Smooth muscle cell of the brain vasculature (primary cell): ENCODE data around the gene TAPBP.
A peak's percentile ranks its signal among the peaks of the same experiment; 100 is the strongest.

Experiments
- DNase-seq: peaks from one replicate; pipeline ENCODE4 v3.0.0-alpha.2; 2012; ENCODE audit warnings: low read depth, low spot score

The TAPBP gene

DNA sequence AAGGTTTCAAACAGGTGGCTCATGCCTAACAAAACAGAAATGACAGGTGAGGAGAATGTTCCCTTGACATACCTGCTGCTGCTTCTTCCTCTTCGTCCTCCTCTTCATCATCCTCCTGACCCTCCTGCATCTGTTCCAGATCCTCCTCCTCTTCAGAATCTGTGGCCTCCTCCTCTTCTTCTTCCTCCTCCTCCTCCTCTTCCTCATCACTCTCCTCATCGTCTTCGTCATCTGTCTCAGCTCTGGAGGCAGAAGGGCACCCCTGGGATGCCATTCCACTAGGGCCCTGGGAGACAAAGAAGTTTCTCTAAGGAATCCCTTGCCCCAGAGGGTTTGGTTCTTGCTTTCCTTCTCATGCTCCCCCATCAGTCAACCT, 6.0 kb upstream of the TAPBP start:
- DNase-seq = no peak

DNA sequence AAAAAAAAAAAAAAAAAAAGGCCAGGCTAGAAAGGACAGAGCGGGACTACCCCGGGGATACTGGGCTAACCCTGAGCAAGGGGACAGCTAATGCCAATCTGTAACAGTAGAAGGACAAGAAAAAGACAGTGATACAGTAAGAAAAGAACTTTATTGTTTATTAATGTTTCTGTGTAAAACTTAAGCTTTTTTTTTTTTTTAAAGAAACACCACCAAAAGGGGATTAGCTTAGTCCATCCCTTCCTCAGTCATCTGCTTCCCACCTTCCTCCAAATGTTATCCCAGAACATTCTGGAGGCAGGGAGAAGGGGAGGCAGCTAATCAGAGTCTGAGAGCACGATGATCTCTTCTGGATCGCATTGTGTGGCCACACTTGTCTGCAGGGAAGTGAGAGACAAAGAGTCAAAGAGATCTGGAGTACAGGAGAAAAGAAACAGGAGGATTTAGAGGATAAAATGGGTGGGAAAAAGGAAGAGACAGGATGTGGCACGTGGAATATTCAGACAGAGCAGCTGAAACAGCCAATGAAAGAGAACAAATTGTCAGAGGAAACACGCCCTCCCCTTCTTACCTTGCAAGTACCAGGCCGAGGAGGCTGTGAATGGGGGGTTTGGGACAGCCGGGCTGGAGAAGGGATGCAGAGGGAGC, 4.7 kb upstream of the TAPBP start:
- no peak for DNase-seq

DNA sequence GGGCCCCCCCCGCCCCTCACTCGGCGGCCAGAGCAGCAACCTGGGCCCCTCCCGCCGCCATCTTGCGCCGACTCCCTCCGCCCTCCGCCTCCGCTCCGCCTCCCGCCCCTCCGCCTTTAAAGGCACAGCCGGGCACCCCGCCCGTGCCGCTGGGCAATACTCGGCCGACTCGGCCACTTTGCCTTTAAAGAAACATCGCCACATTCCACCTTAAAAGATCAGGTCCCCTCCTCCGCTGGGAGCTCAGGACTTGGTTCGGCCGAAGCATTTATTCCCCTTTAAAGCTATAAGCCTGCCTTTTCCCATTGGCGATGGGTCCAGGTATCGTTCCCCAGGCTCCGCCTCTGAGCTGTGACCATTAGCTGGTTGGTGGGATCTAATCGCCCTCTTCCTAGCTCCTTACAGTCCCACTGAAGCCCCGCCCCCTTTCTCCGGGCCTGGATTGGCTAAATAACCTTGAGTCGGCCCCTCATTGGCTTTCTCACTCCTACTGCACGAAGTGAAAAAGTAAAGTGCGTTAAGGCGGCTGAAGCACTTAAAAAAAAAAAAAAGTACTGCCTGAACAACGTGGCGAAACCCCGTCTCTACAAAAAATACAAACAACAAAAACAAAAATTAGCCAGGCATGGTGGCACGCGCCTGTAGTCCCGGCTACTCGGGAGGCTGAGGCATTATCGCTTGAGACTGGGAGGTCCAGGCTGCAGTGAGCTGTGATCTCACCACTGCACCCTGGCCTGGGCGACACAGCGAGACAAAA, 4.0 kb upstream of the TAPBP start, which contains the start of gene ZBTB22:
Gene ZBTB22, minus strand, starts transcription at position 76 of the 757 bp plus-strand sequence. CDS start 828 bp downstream, outside the sequence.
- peak; percentile 99 for DNase-seq

DNA sequence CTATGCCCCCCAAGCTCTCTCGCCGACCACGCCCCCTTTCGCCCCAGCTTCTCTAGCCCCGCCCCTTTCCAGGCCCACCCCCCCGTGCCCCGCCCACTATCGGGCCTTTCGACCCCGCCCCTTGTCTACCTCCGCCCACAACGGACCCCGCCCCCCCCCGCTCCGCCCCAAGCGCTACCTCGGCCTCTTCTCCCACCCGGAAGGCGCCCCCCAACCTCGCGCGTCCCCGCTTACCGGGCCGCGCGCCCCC, 3.5 kb upstream of the TAPBP start:
- DNase-seq = no peak

DNA sequence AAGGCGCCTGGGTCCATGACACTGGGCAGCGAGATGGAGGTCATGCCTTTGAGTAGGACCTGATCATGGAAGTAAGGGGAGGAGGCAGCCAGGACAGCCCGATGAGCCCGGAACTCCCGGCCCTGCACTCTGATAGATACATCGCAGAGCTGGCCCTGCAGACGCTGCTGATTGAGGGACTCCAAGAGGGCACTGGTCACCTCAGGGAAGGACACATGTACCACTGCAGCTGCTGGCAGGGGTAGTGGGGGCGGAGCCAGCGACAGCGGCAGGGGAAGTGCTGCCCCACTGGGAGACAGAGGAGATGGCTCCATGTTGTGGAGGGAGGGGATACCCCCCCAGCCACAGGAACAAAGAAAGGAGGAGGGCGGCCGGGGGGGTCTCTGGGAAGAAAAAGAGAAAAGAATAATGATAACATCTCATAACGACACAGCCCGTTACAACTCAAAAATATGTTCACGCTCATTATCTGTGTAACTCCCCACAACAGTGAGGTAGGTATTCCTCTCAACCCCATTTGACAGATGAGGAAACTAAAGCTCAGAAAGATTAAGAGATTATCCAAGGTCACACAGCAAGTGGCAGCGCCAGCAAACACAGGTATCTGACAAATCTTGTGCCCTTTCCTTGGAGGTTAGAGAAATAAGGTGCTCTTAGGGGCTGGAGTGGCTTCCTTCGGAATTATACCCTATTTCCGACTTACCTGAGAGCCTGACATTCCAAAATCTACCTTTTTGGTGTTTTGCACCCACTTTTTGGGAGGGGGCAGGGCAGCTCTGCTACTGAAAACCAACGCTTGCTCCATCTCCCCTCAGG, 2.9 kb upstream of the TAPBP start:
- no peak for DNase-seq

DNA sequence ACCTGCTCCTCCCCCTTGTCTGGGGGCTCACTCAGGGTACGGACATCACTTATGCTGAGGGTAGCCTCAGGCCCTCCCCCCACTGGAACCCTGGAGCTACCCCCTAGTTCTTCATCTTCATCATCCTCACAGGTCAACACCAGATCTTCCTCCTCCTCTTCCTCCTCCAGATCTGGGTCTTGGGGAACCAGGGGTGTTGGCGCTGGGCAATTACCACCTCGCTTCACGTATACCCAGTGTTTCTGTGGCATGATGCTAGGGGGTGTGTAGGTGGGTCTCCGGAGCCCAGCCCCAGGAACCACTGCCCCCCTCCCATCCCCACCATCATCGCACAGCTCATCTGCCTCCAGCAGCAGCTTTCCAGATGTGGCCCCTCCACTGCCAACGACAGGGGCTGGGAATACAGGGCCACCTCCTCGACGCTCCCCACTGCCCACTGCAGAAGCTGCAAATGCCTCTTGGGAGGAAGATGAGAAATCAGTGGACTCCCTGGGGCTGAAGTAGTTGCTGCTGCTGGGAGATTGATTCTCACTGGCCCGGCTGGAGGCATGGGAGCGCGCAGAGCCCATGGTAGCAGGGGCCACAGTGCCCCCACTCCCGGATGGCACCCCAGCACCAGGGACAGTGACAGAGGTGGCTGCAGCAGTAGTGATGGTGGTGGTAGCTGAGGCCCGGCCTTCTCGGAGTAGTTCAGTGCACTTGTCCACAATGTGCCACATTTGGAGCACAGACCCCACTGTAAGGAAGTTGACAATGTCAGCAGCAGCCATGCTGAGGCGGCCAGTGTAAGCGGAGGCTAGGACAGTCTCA, 2.1 kb upstream of the TAPBP start:
- DNase-seq = no peak

DNA sequence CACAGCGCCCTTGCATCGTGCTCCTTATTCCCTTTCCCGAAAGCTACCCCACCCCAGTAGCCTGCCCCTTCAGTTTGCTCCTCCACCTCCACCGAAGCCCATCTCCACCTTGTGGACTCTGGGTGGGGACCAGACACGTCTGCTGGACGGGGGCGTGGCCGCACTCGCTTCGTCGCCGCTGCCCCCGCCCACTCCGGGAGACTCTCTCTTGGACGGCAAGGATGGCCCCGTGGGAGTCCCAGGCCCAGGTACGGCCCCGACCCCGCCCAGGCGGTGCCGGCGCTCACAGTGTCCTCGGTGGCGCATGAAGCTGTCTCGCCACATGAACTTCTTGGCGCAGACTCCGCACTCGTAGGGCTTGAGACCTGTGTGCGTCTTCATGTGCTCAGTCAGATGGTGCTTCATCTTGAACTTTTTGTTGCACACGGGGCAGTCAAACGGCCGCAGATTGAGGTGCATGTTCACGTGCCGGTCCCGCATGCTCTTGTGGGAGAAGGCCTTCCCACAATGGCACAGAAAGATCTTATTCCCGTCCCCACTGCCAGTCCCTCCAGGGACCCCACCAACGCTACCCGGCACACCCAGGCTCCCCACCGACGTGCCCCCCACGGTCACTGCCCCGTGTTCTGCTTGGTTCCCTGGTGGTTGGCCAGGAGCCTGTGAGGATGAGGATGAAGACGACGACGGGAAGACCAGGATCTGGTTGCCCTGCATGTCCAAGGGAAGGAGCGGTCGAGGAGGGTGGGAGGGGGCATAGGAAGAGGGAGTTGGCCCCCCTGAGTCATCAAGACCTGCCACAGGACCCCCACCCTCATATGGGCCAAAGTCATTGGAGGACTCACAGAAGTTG, 1.3 kb upstream of the TAPBP start:
- DNase-seq = no peak

DNA sequence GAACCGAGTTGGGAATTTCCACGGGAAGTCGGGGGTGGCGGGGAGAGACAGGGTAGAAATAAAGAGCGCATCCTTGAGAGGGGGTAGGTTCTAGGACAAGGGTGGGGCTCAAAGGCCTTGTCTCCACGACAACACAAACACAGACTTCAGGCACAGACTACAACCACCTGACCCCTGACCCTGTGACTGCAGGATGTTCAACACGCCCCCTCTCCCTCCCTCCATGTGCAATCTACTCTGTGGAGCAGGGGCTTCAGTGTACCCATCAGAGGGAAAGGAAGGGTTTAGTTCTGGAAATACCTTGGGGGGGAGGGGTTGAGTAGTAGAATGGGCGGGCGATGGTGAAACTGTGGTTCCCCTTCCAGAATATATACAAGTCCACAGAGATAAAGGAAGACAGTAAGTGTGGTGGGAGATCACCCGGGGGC, 651 bp upstream of the TAPBP start:
- DNase-seq = no peak

DNA sequence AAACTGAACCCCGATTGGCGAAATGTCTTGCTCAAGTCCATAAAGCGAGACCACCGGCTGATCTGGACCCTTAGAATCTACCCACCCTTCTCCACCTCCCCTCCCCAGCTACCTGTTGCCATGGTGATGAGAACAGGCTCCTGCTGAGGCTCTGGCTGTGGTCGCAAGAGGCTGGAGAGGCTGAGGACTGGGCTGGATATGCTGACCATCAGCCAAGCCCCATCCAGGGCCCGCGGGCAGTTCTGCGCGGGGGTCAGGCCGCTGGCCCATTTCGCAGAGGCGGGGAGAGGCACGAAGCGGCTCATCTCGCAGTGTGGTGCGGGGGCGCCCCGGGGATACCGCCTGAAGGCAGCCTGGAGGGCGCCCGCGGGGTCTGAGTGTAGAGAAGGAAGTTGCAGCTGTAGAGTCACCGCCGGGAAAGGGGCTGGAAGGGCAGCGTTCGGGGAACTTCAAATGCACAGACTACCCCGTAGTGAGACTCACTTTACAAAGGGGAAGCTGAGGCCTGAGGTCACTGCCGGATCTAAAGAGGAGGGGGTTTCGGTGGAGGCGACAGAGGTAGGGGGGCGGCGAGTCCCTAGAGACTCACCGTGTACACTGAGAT, 671 bp downstream of the TAPBP start:
- no peak for DNase-seq

DNA sequence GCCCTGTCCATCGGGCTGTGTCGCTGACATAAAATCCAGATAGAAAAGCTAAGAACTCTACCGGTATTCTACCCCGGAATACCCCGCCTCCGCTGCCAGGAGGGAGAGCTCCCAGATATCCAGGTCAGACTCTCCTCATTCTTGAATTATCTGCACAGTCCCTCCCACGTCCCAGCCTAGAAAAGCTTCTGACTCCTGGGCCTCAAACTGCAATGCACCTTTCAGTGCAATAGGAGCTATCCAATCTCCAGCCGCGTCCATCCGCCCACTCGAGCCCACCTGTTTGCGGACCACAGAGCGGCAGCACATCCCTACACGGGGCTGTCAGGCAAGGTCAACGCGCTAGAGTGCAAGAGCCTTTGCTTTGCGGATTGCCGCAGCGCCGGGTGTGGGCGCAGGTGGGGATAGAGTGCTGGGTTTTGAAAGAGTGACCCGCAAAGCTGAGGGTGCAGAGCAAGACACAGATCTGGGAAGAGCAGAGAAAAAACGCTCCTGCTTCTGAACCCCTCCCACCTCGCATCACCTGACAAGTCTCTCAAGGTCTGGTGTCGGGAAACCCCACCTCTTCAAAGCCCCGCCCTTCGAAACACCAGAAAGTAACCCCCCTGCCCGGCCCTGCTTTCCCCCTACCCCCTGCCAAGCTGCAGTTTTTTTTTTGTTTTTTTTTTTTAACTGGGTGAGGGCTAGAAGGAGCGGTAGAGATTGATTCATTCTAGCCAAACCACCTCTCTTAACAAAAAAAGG, 1.3 kb downstream of the TAPBP start:
- DNase-seq = no peak

DNA sequence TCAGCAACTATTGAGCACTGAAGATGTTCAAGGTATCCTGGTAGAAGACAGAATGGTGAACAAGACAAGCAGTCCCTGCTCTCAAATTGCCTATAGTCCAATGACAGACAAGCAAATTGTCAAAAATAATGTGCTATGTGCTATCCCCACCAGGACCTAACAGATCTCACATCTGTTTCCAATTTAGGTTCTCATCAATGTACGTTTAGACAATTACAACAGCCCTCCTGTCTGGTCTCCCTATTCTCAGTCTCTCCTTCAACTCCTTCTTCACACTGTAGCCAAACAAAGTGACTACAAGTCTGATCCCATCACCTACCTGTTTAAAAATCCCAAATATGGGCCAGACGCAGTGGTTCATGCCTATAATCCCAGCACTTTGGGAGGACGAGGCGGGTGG, 7.5 kb downstream of the TAPBP start:
- DNase-seq = no peak

DNA sequence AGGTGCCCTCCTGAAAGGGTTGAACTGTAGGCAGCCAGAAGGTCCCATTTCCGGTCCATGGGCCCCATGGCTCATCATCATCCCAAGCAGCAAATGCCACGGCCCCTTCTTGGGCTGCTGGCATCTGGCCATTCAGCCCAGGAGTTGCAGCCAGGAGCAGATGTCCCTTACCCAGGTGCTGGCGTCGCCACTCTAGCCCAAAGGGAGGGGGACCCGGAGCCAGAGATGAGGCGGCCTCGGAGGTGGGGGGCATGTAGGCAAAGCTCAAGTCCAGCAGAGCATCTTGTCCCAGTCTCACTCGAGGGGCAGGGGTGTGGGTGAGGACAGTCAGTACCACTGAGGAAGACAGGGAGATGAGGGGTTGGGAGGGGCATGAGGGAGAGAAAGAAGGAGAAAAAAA, 8.8 kb downstream of the TAPBP start:
- DNase-seq = no peak

DNA sequence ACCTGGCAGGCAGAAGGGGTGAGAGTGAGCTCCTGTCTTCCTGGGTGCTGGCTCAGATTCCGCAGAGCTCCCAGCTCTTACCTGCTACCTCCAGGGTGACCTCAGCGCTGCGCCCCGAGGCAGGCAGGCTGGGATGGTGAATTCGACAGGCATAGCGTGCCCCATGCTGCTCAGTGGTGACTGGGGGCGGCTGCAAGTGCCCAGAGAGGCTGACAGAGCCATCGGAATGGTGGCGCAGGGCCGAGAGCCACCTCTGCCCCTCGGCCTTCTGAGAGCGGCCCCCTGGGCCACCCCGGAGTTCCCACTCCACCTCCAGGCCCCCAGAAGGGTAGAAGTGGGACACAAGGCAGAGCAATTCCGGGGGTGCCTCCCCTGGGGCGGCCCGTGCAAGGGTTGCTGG, 9.7 kb downstream of the TAPBP start:
- no peak for DNase-seq

DNA sequence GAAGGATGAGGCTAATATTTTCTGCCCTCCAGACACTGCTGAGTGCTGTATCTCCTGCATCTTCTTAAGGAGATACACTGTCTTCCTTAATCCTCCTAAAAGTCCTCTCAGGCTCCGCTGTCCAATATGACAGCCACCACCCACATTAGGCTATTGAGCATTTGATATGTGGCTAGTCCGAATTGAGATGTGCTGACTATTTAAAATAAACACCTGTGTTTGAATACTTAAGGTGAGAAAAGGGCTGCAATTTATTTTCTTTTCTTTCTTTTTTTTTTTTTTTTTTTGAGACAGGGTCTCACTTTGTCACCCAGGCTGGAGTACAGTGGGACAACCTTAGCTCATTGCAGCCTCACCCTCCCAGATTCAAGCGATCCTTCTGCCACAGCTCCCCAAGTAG, 12.0 kb downstream of the TAPBP start:
- no peak for DNase-seq

DNA sequence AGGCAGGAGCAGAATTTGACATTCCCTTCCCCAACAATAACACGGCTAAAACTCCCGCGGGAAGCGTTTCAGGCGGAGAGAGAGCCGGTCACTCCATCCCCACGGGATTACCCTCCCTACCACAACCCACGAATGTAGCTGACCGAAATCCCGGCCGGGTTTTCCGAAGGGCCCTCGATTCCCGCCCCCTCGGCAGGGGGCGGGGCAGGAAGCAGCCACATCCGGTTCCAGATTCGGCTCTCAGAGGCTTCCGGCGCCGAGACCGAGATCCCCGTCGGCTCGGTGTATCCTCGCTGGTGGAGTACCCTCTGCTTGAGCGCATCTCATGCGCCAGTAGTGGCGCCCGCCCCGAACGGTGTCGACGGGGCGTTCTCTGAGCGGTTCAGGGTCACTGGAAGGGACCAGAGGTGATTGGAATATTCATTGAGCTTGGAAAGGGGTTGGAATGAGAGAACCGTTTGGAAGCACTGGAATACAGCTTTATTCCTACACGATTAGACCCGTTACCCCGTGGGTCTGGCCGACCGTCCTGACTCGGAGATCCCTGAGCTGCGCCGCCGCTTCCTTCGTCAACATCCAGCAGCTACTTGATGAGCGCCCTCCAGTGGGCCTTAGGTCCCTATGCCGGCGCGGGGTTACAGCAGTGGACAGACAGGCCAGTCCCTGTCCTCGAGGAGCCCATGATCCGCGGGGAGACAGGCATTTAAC, 14.5 kb downstream of the TAPBP start:
- peak; percentile 77 for DNase-seq

DNA sequence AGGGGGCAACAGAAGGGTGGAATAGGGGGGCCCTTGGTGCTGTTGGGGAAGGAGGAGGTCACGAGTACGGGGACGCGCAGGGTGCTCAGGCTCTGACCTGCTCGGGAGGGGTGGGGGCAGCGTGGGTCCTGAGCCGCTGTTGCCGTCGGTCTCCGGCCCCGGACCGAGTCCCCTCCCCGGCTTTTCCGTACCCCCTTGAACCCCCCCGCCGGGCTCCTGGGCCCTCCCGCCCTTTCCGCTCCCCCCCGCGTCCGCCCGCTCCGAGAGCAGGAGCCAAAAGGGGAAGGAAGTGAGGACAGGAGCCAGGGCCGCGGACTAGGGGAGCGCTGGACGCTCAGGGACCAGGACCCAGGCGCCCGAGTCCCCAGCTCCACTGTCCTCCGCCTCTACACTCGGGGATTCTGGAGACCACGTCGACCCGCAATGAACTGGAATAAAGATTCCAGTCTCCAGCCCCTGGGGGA, 15.1 kb downstream of the TAPBP start, which contains the start of gene RGL2:
Gene RGL2, minus strand, starts transcription at position 170 of the 464 bp plus-strand sequence. CDS start 332 bp downstream, outside the sequence.
- no peak for DNase-seq

DNA sequence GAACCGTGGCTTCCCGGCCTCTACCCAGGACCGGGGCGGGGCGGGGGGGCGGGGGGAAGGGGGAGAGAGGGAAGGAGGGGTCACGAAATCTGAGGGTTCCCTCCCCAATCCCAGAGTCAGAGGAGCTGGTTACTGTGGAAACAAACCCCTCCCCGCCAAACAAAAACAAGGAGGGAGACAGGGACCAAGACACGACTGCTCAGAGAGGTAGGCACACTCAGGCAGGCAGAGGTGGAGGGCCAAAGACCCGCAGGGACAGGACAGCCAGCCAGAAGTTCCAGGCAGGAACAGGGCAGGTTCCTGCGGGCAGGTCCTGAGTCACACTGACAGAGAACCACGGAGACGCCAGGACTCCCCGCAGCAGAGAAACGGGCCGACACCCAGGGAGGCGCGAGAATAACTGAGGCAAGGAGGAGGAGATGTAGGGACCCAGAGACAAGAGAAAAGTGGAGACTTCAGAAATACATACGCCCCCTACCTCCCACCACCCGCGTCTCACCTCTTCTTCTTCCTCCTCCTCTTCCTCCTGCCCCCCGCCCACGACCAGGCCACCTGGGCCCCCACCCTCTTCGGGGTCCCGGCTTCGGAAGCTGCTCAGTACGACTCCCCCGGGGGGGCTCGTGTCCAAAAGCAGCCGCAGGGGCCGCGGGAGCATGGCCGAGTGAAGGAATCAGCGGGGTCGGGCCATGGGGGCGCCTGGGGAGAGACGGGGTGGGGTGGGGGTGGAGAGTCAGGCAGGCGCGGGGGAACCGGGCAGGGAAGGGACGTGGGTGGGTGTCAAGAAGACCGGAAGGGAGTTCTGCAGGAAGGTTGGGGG, 15.7 kb downstream of the TAPBP start:
- DNase-seq = no peak

DNA sequence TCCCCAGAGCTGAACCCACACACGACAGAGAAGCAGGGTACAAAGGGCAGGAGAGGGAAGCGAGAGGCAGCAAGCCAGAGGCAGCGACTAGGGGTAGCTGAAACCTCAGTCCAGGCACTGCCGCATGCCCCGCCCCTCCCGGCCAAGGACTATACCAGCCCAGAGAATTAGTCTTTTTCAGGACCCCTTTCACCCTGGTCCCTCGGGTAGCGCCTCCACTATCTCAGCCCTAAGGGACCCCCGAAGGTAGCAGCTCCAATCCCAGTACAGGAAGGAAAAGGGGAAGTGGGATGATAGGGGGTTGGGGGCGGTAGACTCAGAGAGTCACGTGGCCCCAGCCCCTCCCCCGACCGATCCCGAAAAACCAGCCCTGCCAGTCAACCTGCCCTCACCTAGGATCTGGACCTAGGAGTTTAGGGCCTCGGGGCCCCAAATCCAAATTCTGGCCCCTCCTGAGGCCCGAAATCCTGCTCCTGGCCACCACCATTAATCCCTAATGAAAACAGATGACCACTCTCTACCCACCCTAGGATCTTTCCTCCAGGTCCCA, 16.4 kb downstream of the TAPBP start:
- DNase-seq = no peak
